HEK293T (cell line): ENCODE measurements around the gene USF1.

Experiments used
- BHLHE40 ChIP-seq: fragments of 450-650 bp; IDR thresholded peaks from 2 replicates; pipeline ENCODE4 v1.6.1; 2016; ENCODE audit warnings: mild to moderate bottlenecking, moderate library complexity, borderline replicate concordance
- CTBP1 ChIP-seq: fragments of 450-650 bp; IDR thresholded peaks from 2 replicates; pipeline ENCODE4 v1.6.1; 2016; ENCODE audit warnings: borderline replicate concordance
- ELF4 ChIP-seq: fragments of 450-650 bp; IDR thresholded peaks from 2 replicates; pipeline ENCODE4 v1.6.1; 2017; ENCODE audit warnings: antibody characterized with exemption
- FOXK2 ChIP-seq: fragments of 450-650 bp; IDR thresholded peaks from 2 replicates; pipeline ENCODE4 v1.6.1; 2016; ENCODE audit warnings: mild to moderate bottlenecking
- FOXM1 ChIP-seq: fragments of 450-650 bp; IDR thresholded peaks from 2 replicates; pipeline ENCODE4 v1.6.1; 2017; ENCODE audit warnings: mild to moderate bottlenecking, borderline replicate concordance
- HDGF ChIP-seq: fragments of 450-650 bp; IDR thresholded peaks from 2 replicates; pipeline ENCODE4 v1.6.1; 2017; ENCODE audit warnings: antibody characterized with exemption, borderline replicate concordance
- L3MBTL2 ChIP-seq: fragments of 450-650 bp; conservative IDR thresholded peaks from 2 replicates; pipeline ENCODE4 v1.6.1; 2016; ENCODE audit warnings: mild to moderate bottlenecking
- NFRKB ChIP-seq: fragments of 450-650 bp; IDR thresholded peaks from 2 replicates; pipeline ENCODE4 v1.6.1; 2016; ENCODE audit warnings: mild to moderate bottlenecking, moderate library complexity
- PKNOX1 ChIP-seq: fragments of 450-650 bp; IDR thresholded peaks from 2 replicates; pipeline ENCODE4 v1.6.1; 2016
- SP1 ChIP-seq: fragments of 450-650 bp; IDR thresholded peaks from 2 replicates; pipeline ENCODE4 v1.6.1; 2017
- SUZ12 ChIP-seq: fragments of 450-650 bp; IDR thresholded peaks from 2 replicates; pipeline ENCODE4 v1.6.1; 2016; ENCODE audit warnings: mild to moderate bottlenecking
- TARDBP ChIP-seq: fragments of 450-650 bp; IDR thresholded peaks from 2 replicates; pipeline ENCODE4 v1.6.1; 2016
- ZNF384 ChIP-seq: fragments of 450-650 bp; IDR thresholded peaks from 2 replicates; pipeline ENCODE4 v1.6.1; 2016

DNA sequence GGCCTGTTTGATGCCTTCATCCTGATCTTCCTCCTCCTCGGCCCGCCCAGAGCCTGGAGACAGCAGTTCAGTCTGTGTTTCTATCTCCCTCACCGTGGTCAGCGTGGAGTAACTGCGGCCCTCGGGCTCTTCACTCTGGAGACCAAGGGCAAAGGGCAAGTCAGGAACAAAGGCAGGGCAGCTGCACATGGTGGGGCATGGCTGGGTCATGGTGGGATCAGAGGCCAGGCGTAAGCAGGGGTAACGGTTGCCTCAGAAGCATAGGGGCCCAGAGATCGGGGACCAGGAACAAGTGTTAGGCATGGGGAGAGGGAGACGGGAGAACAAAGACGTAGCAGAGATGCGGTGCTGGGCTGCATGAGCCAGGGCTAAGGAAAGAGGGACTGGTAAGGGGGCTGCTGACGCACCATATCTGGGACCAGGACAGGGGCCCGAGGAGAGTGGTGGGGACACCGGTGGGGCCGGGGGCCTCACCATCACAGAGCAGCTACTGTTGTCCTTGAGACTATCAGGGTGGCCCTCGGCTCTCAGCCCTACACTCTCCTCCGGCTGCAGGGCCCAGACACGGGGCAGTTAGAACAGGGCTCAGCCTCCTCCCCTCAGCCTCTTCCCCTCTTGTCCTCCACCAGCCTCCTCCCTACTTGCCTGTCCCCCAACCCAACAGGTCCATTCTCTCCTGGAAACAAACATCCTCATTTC is 27.1 kb upstream of the USF1 start:
- TF ChIP-seq BHLHE40 (no peak), ZNF384 (no peak), L3MBTL2 (no peak), ELF4 (no peak), TARDBP (no peak), NFRKB (no peak), SP1 (no peak), FOXM1 (no peak), FOXK2 (no peak), HDGF (no peak), CTBP1 (no peak), SUZ12 (no peak), PKNOX1 (no peak)
